Heart right ventricle (tissue), 16 donors: ENCODE data around the gene ITIH4. TPM values are rescaled to one million over a fixed set of nuclear protein-coding genes. Genes with fewer than 3 reads are reported as not detected.
"Not testable (repeated sequence)": the region's sequence is repeated elsewhere in the genome, so short reads cannot be mapped to it uniquely, and the experiment has no call there.

Experiments used
- ATAC-seq, 8 donors: fragments of 200-7000 bp; cut with Tn5 transposase; one replicate each; pipeline ENCODE4 v1.9.1; 2020; ENCODE audit warnings: mild to moderate bottlenecking in 8 of 8, moderate library complexity in 8 of 8, moderate number of reproducible peaks in 1 of 8
- DNase-seq, 2 donors: peaks; one replicate each; pipeline ENCODE4 v3.0.0-alpha.2; 2020
- H3K27ac ChIP-seq, 10 donors: fragments of 200-600 bp; sonication (generic) in 2 of 10; one replicate each; pipeline versions ENCODE4 v1.5.0 to v1.8.0; 2020 to 2022; ENCODE audit warnings: mild to moderate bottlenecking in 3 of 10
- H3K27me3 ChIP-seq, 7 donors: fragments of 200-600 bp; one replicate each; pipeline ENCODE4 v1.8.0; 2021 to 2022; ENCODE audit warnings: mild to moderate bottlenecking in 2 of 7
- H3K36me3 ChIP-seq, 9 donors: fragments of 200-600 bp; sonication (generic) in 1 of 9; one replicate each; pipeline versions ENCODE4 v1.5.0 to v1.8.0; 2020 to 2022; ENCODE audit warnings: mild to moderate bottlenecking in 2 of 9
- H3K4me1 ChIP-seq, 9 donors: fragments of 200-600 bp; sonication (generic) in 1 of 9; one replicate each; pipeline versions ENCODE4 v1.5.0 to v1.8.0; 2020 to 2022; ENCODE audit warnings: mild to moderate bottlenecking in 4 of 9
- H3K4me3 ChIP-seq, 10 donors: fragments of 200-600 bp; sonication (generic) in 2 of 10; one replicate each; pipeline versions ENCODE4 v1.5.0 to v1.8.0; 2020 to 2022; ENCODE audit warnings: mild to moderate bottlenecking in 7 of 10, moderate library complexity in 2 of 10
- H3K9me3 ChIP-seq, 11 donors: fragments of 200-600 bp in 10 of 11; sonication (generic) in 2 of 11; one replicate each; pipeline versions ENCODE4 v1.5.0 to v1.8.0; 2013 to 2022; ENCODE audit warnings: mild to moderate bottlenecking in 2 of 11, control low read depth in 1 of 11, moderate library complexity in 1 of 11
- WGBS, 2 donors: extraction: QIAGEN DNeasy Blood & Tissue Kit; methylation state at CpG; one replicate each; pipeline ENCODE4 v1.1.7; 2013; ENCODE audit warnings: inconsistent platforms in 1 of 2; 5-methylcytosine and 5-hydroxymethylcytosine counted together
- intact Hi-C, 10 donors: fragments of 100-400 bp; cut with DNase I; formaldehyde crosslinking; loops; one replicate each; pipeline versions ENCODE4 v1.11.1 to v1.14.2; 2022
- polyA plus RNA-seq, 2 donors: library from polyadenylated mRNA; stranded (reverse); fragments of 200-250 nt; gene quantifications; one replicate each; pipeline ENCODE4 v1.2.3, GENCODE V29; 2013
- total RNA-seq, 10 donors: library from RNA; stranded (reverse); fragmentation: NEBNext Ultra II Directional in 3 of 10; extraction: Animal tissue kit (Norgen Biotek cat#: 25700) in 3 of 10; gene quantifications; one replicate each; pipeline versions ENCODE4 v1.2.1 to v1.2.4, GENCODE V29; 2021 to 2023
- TF ChIP-seq, protein P1 (sequence below), 9 donors: fragments of 200-600 bp; sonication (generic) in 2 of 9; IDR thresholded peaks; one replicate each; pipeline versions ENCODE4 v1.5.0 to v1.8.0; 2021 to 2022; ENCODE audit warnings: antibody characterized with exemption in 9 of 9, mild to moderate bottlenecking in 5 of 9, moderate library complexity in 1 of 9
- donor health status: Arrhythmogenic right ventricular cardiomyopathy.
- donor health status: ischemic (EF 13 %, LVEDD 7.1; RV severe dilation, severe dysfunction).
- donor health status: healthy with polysubstance abuse.
- donor health status: DM: no; HTN: yes; CAD: no.
- donor health status: DM: no; HTN: no; CAD: no.
- donor health status: ischemic (EF 25% LVEDD 6.9; RV normal size, moderate dysfunction).
- donor health status: ischemic (EF 25% LVEDD 5.7; RV mildly dilated, moderate dysfunction).
- donor health status: healthy.
- donor health status: DM: yes; HTN: yes; CAD: no.
- donor health status: Ischemic cardiomyopathy.
- donor health status: ischemic (EF 35%, LVEDD 5.7; RV mildly dilated, moderate dysfunction).
- donor health status: nonischemic (EF 11% LVEDD 7.7; RV severe dilation, severe dysfunction).
- donor health status: DM: yes; HTN: yes; CAD: no.
- donor health status: PGD.
- donor health status: ischemic (EF 29% LVEDD 5.4; RV normal size, mild dysfunction).
- donor health status: nonischemic (EF 23%, LVEDD 6.1; RV moderate dilation, normal function).

ITIH4 gene
- total and polyA plus RNA-seq, 12 donors = 1.5 to 17.9 (median 4.3) TPM

DNA sequence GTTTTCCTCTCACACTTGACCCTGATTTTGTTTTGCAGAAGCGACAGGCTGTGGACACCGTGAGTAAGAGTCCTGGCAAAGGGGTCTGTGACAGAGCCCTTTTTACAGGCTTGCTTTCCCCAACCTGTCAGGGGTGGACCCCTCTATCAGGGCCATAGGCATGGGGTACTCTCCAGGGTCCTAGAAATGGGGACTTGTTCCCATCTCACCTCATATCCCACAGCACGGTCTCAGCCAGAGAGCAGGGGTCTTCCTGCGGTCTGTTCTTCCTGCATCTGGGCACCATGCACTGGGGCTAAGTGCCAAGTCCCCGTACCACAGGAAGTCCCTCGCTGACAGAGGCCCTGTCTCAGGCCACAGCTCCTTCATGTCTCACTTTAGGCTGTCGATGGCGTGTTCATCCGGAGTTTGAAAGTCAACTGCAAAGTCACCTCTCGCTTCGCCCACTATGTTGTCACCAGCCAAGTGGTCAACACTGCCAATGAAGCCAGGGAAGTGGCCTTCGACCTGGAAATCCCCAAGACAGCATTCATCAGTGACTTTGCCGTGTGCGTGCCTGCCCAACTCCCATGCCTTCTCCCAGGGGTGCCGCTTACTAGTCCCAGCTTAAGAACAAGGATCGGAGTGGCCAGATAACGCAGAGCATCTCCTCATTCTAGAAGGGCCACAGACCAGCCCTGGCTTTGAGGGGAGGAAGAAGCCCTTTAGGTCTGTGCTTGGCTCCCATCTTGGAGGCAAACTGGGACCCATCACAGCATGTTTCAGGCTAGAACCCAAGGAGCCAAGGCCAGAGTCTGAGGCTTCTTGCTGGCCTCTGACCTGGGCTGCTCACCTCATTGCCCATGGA lies 52.3 kb downstream of the ITIH4 start:
- Histone ChIP-seq H3K36me3 (no peaks in the 10 kb centered on the region), H3K27me3 (peaks cover 0 to 8% (median 0%) of the 10 kb centered on the region in 7 donors), H3K4me1 (peaks cover 0 to 19% (median 0%) of the 10 kb centered on the region in 9 donors), H3K9me3 (no peaks in the 10 kb centered on the region), H3K4me3 (no peak overlapping the region), H3K27ac (no peak overlapping the region)
- intact Hi-C loops = loop anchor here in 2 of 10 donors (10.0 kb wide), 2 partner anchors 117 to 297 kb away; partner anchors contain the start of gene STIMATE (in 1 of the 2)
- DNase-seq = no peak
- 68 to 70% methylated on average over 17 of the region's 17 CpGs for whole genome bisulfite sequencing, 2 donors
- TF ChIP-seq, protein P1, sequence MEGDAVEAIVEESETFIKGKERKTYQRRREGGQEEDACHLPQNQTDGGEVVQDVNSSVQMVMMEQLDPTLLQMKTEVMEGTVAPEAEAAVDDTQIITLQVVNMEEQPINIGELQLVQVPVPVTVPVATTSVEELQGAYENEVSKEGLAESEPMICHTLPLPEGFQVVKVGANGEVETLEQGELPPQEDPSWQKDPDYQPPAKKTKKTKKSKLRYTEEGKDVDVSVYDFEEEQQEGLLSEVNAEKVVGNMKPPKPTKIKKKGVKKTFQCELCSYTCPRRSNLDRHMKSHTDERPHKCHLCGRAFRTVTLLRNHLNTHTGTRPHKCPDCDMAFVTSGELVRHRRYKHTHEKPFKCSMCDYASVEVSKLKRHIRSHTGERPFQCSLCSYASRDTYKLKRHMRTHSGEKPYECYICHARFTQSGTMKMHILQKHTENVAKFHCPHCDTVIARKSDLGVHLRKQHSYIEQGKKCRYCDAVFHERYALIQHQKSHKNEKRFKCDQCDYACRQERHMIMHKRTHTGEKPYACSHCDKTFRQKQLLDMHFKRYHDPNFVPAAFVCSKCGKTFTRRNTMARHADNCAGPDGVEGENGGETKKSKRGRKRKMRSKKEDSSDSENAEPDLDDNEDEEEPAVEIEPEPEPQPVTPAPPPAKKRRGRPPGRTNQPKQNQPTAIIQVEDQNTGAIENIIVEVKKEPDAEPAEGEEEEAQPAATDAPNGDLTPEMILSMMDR (IDR thresholded peaks at IDR 0.05) = no peak
- ATAC-seq = no peak

DNA sequence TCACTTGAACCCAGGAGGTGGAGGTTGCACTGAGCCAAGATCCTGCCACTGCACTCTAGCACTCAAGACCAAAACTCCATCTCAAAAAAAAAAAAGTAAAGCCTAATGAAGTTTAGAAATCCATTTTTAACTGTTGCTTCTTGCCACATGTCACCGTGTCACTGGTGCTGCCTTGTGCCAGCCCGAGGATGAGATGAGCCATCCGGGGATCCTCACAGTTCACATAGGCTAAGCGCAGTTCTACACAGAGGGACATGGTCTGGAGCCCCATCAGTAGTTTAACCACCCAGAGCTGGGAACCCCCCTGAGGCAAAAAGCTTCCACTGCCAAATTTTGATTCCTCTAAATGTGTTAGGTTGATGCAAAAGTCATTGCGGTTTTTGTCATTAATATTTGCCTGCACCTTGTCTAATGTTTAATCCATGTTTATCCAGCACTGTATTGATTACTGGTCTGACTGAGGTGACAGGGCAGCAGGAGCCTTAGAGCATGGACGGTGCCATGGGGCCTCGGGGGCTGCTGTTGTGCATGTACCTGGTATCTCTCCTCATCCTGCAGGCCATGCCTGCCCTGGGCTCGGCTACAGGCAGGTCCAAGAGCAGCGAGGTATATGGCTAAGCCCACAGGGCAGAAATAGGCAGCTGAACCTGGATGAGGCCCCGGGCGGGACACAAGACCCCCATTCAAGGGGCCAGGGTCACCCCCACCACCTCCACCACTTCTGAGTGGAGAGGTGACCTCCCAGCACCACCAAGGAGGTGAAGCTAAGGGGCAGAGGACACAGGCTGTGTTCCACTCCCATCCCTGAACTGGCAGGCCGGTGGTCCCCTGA lies 53.1 kb downstream of the ITIH4 start, which contains the start of gene ITIH1:
Gene ITIH1, plus strand, starts transcription at position 473 of the 832 bp plus-strand sequence. Its CDS starts 17 bp downstream, at position 490.
- Histone ChIP-seq H3K4me3 (no peak within 1 kb of the TSS), H3K4me1 (peaks cover 0 to 19% (median 0%) of the 10 kb centered on the region in 9 donors), H3K36me3 (no peaks in the 10 kb centered on the region), H3K27me3 (peaks cover 0 to 2% (median 0%) of the 10 kb centered on the region in 7 donors), H3K9me3 (no peaks in the 10 kb centered on the region), H3K27ac (no peak within 1 kb of the TSS)
- no peak for ATAC-seq
- no peak for DNase-seq
- WGBS, 2 donors = 88 to 91% methylated on average over 12 of the region's 12 CpGs
- intact Hi-C loops = loop anchor here in 2 of 10 donors (10.0 kb wide), 2 partner anchors 117 to 297 kb away; partner anchors contain the start of gene STIMATE (in 1 of the 2)
- TF ChIP-seq, protein P1 (IDR thresholded peaks at IDR 0.05) = no peak

DNA sequence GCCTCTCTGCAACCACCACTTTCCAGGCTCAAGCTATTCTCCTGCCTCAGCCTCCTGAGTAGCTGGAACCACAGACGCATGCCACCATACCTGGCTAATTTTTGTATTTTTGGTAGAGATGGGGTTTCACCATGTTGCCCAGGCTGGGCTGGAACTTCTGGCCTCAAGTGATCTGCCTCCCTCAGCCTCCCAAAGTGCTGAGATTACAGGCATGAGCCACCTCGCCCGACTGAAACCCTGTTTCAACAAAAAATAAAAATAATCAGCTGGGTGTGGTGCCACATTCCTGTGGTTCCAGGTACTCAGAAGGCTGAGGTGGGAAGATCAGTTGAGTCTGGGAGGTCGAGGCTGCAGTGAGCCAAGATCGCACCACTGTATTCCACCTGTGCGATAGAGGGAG lies 54.0 kb downstream of the ITIH4 start:
- not testable (repeated sequence) for ATAC-seq, H3K27me3 ChIP-seq, H3K27ac ChIP-seq, H3K9me3 ChIP-seq, DNase-seq, H3K36me3 ChIP-seq, H3K4me3 ChIP-seq
- peaks cover 0 to 22% (median 1%) of the 10 kb centered on the region in 9 donors for H3K4me1 ChIP-seq
- 83 to 88% methylated on average over 6 of the region's 6 CpGs for WGBS, 2 donors
- intact Hi-C loops = loop anchor here in 2 of 10 donors (10.0 kb wide), 2 partner anchors 118 to 298 kb away; partner anchors contain the start of gene STIMATE (in 1 of the 2)

DNA sequence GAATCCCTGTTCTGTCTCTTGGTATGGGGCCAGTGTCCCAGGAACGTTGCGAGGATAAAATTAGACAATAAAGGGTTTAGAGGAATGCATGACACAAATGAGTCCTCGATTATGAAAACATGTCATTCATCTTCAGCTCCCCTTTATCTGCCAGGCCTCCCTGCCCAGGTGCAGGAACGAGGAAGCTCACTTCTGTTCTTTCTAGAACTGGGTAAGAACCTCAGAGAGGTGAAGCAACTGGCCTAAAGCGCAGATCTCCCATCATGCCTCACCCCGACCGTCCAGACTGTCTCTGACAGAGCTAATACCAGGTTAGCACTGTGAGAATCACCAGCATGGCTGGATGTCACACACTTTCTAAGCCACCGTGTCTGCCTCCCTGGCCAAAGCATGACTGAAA lies 54.6 kb downstream of the ITIH4 start:
- ATAC-seq = no peak
- TF ChIP-seq, protein P1 (IDR thresholded peaks at IDR 0.05) = no peak
- no peak overlapping the region for H3K4me3 ChIP-seq
- no peak for DNase-seq
- H3K9me3 ChIP-seq = no peaks in the 10 kb centered on the region
- WGBS, 2 donors = 55% methylated on average over 8 of the region's 8 CpGs
- no peak overlapping the region for H3K27ac ChIP-seq
- H3K4me1 ChIP-seq = peaks cover 0 to 27% (median 5%) of the 10 kb centered on the region in 9 donors
- no peaks in the 10 kb centered on the region for H3K27me3 ChIP-seq
- intact Hi-C loops = loop anchor here in 2 of 10 donors (10.0 kb wide), 2 partner anchors 119 to 299 kb away; partner anchors contain the start of gene STIMATE (in 1 of the 2)
- H3K36me3 ChIP-seq = no peaks in the 10 kb centered on the region
